HEK293T (cell line): ENCODE results near the gene MACROH2A1.

Experiments
- BHLHE40 ChIP-seq: fragments of 450-650 bp; IDR thresholded peaks from 2 replicates; pipeline ENCODE4 v1.6.1; 2016; ENCODE audit warnings: mild to moderate bottlenecking, moderate library complexity, borderline replicate concordance
- CTBP1 ChIP-seq: fragments of 450-650 bp; IDR thresholded peaks from 2 replicates; pipeline ENCODE4 v1.6.1; 2016; ENCODE audit warnings: borderline replicate concordance
- ELF4 ChIP-seq: fragments of 450-650 bp; IDR thresholded peaks from 2 replicates; pipeline ENCODE4 v1.6.1; 2017; ENCODE audit warnings: antibody characterized with exemption
- FOXA1 ChIP-seq: fragments of 450-650 bp; IDR thresholded peaks from 2 replicates; pipeline ENCODE4 v1.6.1; 2016; ENCODE audit warnings: mild to moderate bottlenecking
- FOXK2 ChIP-seq: fragments of 450-650 bp; IDR thresholded peaks from 2 replicates; pipeline ENCODE4 v1.6.1; 2016; ENCODE audit warnings: mild to moderate bottlenecking
- FOXM1 ChIP-seq: fragments of 450-650 bp; IDR thresholded peaks from 2 replicates; pipeline ENCODE4 v1.6.1; 2017; ENCODE audit warnings: mild to moderate bottlenecking, borderline replicate concordance
- L3MBTL2 ChIP-seq: fragments of 450-650 bp; conservative IDR thresholded peaks from 2 replicates; pipeline ENCODE4 v1.6.1; 2016; ENCODE audit warnings: mild to moderate bottlenecking
- LEF1 ChIP-seq: fragments of 450-650 bp; IDR thresholded peaks from 2 replicates; pipeline ENCODE4 v1.6.1; 2017; ENCODE audit warnings: mild to moderate bottlenecking, borderline replicate concordance
- NFRKB ChIP-seq: fragments of 450-650 bp; IDR thresholded peaks from 2 replicates; pipeline ENCODE4 v1.6.1; 2016; ENCODE audit warnings: mild to moderate bottlenecking, moderate library complexity
- SP1 ChIP-seq: fragments of 450-650 bp; IDR thresholded peaks from 2 replicates; pipeline ENCODE4 v1.6.1; 2017
- TARDBP ChIP-seq: fragments of 450-650 bp; IDR thresholded peaks from 2 replicates; pipeline ENCODE4 v1.6.1; 2016
- TF ChIP-seq, protein P1 (sequence below): fragments of 450-650 bp; IDR thresholded peaks from 2 replicates; pipeline ENCODE4 v1.6.1; 2016

DNA sequence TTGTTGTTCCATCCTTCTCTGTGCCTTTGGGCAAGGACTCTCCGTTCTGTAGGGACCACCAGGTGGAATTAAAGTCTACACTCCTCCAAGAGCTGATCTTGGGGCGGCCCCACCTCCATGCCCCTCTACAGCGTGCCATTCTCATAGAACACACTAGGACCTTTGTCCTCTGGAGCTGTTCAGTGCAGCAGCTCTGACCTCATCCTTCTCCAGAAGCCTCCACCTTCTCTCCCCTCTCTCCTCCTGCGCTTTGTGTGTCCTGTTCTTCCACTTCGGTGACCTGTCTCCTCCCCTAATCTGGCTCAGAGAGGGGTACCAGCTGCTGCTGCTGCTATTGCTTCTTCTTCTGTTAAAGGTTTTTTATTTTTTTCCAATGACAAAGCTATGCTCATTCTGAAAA is 1.8 kb upstream of the MACROH2A1 start:
- TF ChIP-seq CTBP1 = no peak
- TF ChIP-seq ELF4 = no peak
- no peak for TF ChIP-seq L3MBTL2
- no peak for TF ChIP-seq FOXA1
- TF ChIP-seq FOXK2 = no peak
- no peak for TF ChIP-seq SP1
- TF ChIP-seq LEF1 = no peak
- TF ChIP-seq NFRKB = no peak
- no peak for TF ChIP-seq FOXM1
- TF ChIP-seq, protein P1, sequence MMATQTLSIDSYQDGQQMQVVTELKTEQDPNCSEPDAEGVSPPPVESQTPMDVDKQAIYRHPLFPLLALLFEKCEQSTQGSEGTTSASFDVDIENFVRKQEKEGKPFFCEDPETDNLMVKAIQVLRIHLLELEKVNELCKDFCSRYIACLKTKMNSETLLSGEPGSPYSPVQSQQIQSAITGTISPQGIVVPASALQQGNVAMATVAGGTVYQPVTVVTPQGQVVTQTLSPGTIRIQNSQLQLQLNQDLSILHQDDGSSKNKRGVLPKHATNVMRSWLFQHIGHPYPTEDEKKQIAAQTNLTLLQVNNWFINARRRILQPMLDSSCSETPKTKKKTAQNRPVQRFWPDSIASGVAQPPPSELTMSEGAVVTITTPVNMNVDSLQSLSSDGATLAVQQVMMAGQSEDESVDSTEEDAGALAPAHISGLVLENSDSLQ = no peak
- no peak for TF ChIP-seq BHLHE40
- TF ChIP-seq TARDBP = no peak
